ENCODE data around the gene TFAP2C. TPM values are rescaled to one million over a fixed set of nuclear protein-coding genes. Genes with fewer than 3 reads are reported as not detected.

TFAP2C gene
- total RNA-seq, 1 donor from 2014 or later = 0.82 TPM

DNA sequence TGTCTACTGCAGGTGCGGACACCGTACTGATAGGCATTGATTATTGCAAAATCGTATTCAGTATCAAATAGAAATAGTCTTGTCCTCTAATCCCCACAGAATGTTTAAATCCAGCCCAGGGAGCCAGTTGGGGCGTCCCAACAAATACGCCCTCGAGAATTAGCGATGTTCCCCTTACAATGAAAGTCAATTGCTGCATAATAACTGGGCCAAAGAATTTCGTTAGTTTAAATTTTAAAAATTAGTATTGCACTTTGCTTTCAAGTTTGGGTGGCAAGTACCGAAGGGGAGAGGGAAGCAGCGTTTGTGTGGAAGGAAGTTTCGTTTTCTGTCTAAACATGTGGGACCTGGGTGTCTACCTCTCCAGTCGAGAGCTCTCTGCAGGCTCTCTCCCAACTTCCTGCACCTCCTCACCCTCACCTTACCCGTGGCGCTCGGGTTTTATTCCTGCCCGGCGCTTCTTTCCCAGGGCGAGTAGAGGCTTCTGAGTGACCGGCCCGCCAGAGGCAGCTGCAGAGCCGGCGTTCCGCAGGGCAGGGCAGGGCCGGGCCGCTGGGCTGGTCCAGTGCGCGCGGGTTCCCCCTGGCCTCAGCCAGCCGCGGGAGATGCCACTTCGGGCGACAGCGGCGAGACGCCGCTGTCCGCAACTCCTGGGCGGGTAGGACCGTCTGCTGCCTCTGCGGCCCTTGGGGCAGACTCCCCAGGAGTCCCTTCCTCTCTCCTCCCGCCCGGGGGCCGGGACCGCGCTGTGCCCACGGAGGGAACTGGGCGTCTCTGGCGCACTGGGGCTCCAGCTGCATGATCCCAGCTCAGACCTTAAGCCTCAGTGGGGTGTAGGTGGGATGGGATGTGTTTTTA is 862 bp upstream of the TFAP2C start:
- TF ChIP-seq, protein P1, sequence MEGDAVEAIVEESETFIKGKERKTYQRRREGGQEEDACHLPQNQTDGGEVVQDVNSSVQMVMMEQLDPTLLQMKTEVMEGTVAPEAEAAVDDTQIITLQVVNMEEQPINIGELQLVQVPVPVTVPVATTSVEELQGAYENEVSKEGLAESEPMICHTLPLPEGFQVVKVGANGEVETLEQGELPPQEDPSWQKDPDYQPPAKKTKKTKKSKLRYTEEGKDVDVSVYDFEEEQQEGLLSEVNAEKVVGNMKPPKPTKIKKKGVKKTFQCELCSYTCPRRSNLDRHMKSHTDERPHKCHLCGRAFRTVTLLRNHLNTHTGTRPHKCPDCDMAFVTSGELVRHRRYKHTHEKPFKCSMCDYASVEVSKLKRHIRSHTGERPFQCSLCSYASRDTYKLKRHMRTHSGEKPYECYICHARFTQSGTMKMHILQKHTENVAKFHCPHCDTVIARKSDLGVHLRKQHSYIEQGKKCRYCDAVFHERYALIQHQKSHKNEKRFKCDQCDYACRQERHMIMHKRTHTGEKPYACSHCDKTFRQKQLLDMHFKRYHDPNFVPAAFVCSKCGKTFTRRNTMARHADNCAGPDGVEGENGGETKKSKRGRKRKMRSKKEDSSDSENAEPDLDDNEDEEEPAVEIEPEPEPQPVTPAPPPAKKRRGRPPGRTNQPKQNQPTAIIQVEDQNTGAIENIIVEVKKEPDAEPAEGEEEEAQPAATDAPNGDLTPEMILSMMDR (IDR thresholded peaks at IDR 0.05; ENCODE audit: unreplicated experiment) = no peak
- Mint-ChIP-seq H3K27ac (ENCODE audit: unreplicated experiment) (no peak overlapping the region), H3K36me3 (ENCODE audit: low read depth, unreplicated experiment) (peaks cover 5% of the 10 kb centered on the region), H3K9me3 (ENCODE audit: unreplicated experiment) (no peaks in the 10 kb centered on the region), H3K4me3 (ENCODE audit: unreplicated experiment) (peak overlapping the region; percentile 80), H3K4me1 (ENCODE audit: unreplicated experiment) (peaks cover 15% of the 10 kb centered on the region), H3K27me3 (ENCODE audit: unreplicated experiment) (peaks cover 22% of the 10 kb centered on the region)
- DNase-seq (ENCODE audit: low spot score) = peak; percentile 39

DNA sequence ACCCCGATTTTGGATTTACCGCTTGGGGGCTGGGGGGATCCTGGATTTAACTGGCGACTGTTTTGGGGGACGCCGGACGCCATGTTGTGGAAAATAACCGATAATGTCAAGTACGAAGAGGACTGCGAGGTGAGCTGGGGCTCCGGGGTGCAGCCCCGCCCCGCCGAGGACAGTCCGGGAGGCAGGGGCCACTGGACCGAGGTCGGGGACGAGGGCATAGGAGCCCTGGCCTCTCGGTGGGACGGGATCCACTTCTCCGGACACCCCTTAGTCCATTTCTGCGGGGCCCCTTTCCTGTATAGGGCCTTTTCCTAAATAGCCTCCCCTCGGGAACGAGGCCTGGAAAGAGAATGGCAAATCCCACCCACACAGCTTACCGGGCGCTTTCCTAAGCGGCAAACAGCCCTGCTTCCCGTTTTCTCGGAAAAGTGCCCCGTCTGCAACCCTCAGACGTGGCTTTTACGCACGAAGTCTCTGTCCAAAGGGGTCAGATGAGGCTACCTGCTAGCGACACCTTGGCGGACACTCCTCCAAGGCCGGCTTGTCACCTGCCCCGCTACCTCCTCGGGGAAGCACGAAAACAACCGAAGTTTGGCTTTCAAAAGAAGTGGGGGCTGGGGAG is 469 bp downstream of the TFAP2C start:
- Mint-ChIP-seq H3K4me1 (ENCODE audit: unreplicated experiment) (peaks cover 12% of the 10 kb centered on the region), H3K27ac (ENCODE audit: unreplicated experiment) (no peak overlapping the region), H3K27me3 (ENCODE audit: unreplicated experiment) (peaks cover 22% of the 10 kb centered on the region), H3K4me3 (ENCODE audit: unreplicated experiment) (peak overlapping the region; percentile 84), H3K36me3 (ENCODE audit: low read depth, unreplicated experiment) (peaks cover 5% of the 10 kb centered on the region), H3K9me3 (ENCODE audit: unreplicated experiment) (no peaks in the 10 kb centered on the region)
- TF ChIP-seq, protein P1 (IDR thresholded peaks at IDR 0.05; ENCODE audit: unreplicated experiment) = no peak
- DNase-seq (ENCODE audit: low spot score) = peak; percentile 25

DNA sequence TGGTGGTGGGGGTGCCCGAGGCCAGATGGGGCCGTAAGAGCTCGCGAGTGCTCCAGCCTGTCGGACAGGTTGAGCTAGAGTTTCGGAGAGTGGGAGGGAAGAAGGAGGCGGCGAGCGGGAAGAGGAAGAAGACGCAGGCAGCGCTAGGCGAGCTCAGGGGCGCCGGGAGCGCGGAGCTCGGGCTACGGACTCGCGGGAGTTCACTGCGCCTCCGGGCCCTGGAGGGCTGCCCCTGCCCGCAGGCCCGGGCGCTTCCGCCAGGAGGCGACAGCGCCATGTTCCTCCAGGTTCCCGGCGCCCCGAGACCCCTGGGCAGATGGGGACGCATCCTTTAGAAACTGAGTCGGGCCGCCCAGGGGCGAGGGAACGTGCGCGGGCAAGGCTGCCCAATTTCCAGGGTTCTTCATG is 984 bp downstream of the TFAP2C start:
- TF ChIP-seq, protein P1 (IDR thresholded peaks at IDR 0.05; ENCODE audit: unreplicated experiment) = peak; percentile 94
- H3K9me3 Mint-ChIP-seq (ENCODE audit: unreplicated experiment) = no peaks in the 10 kb centered on the region
- H3K27ac Mint-ChIP-seq (ENCODE audit: unreplicated experiment) = no peak overlapping the region
- H3K4me3 Mint-ChIP-seq (ENCODE audit: unreplicated experiment) = peak overlapping the region; percentile 84
- H3K4me1 Mint-ChIP-seq (ENCODE audit: unreplicated experiment) = peaks cover 12% of the 10 kb centered on the region
- peaks cover 22% of the 10 kb centered on the region for H3K27me3 Mint-ChIP-seq (ENCODE audit: unreplicated experiment)
- peak; percentile 87 for DNase-seq (ENCODE audit: low spot score)
- peaks cover 5% of the 10 kb centered on the region for H3K36me3 Mint-ChIP-seq (ENCODE audit: low read depth, unreplicated experiment)

DNA sequence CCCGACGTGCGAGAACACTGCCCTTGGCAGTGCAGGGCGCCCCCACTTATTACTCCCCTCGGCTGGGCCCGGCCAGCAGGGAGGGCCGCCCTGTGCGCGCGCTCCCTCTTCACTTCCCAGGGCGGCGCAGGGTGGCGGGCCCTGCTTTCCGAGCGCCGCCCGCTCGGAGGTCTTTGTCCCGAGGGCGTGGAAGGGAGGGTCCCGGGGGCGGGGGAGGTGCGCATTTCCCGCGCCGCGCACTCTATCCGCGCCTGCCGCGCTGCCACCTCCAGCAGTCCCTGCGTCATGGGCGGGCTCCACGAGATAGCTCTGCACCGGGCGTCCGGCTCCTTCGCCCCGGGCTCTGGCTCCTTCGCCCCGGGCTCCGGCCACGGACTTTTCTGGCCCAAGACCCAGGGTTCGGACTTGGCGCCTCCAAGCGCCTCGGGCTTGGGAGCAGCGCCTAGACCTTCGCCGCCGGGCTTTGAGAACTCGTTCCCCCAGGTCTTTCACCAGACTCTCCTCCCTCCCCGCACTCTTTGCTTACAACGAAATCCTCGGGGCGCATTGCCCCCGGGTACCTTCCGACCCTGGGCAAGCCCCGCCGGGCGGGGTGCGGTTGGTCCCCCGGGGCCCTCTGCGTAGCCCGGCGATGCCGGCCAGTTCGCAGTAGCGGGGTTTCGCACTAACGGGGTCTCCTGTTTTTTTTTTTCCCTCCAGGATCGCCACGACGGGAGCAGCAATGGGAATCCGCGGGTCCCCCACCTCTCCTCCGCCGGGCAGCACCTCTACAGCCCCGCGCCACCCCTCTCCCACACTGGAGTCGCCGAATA is 1.6 kb downstream of the TFAP2C start:
- Mint-ChIP-seq H3K27me3 (ENCODE audit: unreplicated experiment) (peaks cover 21% of the 10 kb centered on the region), H3K9me3 (ENCODE audit: unreplicated experiment) (no peaks in the 10 kb centered on the region), H3K27ac (ENCODE audit: unreplicated experiment) (no peak overlapping the region), H3K4me3 (ENCODE audit: unreplicated experiment) (no peak overlapping the region), H3K36me3 (ENCODE audit: low read depth, unreplicated experiment) (peaks cover 5% of the 10 kb centered on the region), H3K4me1 (ENCODE audit: unreplicated experiment) (peaks cover 12% of the 10 kb centered on the region)
- DNase-seq (ENCODE audit: low spot score) = peak; percentile 44
- TF ChIP-seq, protein P1 (IDR thresholded peaks at IDR 0.05; ENCODE audit: unreplicated experiment) = peak; percentile 52
